ENCODE data around the gene NAB2.

The NAB2 gene

GRCh38 chr12:57051011-57051410, 37.9 kb upstream of the NAB2 start:
- TF ChIP-seq ZNF510 (tag by site-specific recombination; IDR thresholded peaks at IDR 0.05; ENCODE audit: insufficient replicate concordance), result no peak
- TF ChIP-seq, protein P1, sequence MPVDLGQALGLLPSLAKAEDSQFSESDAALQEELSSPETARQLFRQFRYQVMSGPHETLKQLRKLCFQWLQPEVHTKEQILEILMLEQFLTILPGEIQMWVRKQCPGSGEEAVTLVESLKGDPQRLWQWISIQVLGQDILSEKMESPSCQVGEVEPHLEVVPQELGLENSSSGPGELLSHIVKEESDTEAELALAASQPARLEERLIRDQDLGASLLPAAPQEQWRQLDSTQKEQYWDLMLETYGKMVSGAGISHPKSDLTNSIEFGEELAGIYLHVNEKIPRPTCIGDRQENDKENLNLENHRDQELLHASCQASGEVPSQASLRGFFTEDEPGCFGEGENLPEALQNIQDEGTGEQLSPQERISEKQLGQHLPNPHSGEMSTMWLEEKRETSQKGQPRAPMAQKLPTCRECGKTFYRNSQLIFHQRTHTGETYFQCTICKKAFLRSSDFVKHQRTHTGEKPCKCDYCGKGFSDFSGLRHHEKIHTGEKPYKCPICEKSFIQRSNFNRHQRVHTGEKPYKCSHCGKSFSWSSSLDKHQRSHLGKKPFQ (tag by site-specific recombination; IDR thresholded peaks at IDR 0.05), result no peak
- TF ChIP-seq ZNF292 (tag by site-specific recombination; IDR thresholded peaks at IDR 0.05; ENCODE audit: borderline replicate concordance, low read depth), result no peak
- TF ChIP-seq ZNF776 (tag by site-specific recombination; IDR thresholded peaks at IDR 0.05; ENCODE audit: borderline replicate concordance), result no peak
- TF ChIP-seq ZNF785 (tag by site-specific recombination; IDR thresholded peaks at IDR 0.05), result no peak
- TF ChIP-seq MYNN (tag by site-specific recombination; IDR thresholded peaks at IDR 0.05; ENCODE audit: borderline replicate concordance), result no peak
- TF ChIP-seq, protein P2, sequence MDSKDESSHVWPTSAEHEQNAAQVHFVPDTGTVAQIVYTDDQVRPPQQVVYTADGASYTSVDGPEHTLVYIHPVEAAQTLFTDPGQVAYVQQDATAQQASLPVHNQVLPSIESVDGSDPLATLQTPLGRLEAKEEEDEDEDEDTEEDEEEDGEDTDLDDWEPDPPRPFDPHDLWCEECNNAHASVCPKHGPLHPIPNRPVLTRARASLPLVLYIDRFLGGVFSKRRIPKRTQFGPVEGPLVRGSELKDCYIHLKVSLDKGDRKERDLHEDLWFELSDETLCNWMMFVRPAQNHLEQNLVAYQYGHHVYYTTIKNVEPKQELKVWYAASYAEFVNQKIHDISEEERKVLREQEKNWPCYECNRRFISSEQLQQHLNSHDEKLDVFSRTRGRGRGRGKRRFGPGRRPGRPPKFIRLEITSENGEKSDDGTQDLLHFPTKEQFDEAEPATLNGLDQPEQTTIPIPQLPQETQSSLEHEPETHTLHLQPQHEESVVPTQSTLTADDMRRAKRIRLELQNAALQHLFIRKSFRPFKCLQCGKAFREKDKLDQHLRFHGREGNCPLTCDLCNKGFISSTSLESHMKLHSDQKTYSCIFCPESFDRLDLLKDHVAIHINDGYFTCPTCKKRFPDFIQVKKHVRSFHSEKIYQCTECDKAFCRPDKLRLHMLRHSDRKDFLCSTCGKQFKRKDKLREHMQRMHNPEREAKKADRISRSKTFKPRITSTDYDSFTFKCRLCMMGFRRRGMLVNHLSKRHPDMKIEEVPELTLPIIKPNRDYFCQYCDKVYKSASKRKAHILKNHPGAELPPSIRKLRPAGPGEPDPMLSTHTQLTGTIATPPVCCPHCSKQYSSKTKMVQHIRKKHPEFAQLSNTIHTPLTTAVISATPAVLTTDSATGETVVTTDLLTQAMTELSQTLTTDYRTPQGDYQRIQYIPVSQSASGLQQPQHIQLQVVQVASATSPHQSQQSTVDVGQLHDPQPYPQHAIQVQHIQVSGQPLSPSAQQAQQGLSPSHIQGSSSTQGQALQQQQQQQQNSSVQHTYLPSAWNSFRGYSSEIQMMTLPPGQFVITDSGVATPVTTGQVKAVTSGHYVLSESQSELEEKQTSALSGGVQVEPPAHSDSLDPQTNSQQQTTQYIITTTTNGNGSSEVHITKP (tag by site-specific recombination; IDR thresholded peaks at IDR 0.05), result no peak
- TF ChIP-seq ZSCAN16 (tag by site-specific recombination; IDR thresholded peaks at IDR 0.05), result no peak
- TF ChIP-seq, protein P3, sequence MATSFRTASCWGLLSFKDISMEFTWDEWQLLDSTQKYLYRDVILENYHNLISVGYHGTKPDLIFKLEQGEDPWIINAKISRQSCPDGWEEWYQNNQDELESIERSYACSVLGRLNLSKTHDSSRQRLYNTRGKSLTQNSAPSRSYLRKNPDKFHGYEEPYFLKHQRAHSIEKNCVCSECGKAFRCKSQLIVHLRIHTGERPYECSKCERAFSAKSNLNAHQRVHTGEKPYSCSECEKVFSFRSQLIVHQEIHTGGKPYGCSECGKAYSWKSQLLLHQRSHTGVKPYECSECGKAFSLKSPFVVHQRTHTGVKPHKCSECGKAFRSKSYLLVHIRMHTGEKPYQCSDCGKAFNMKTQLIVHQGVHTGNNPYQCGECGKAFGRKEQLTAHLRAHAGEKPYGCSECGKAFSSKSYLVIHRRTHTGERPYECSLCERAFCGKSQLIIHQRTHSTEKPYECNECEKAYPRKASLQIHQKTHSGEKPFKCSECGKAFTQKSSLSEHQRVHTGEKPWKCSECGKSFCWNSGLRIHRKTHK (tag by site-specific recombination; IDR thresholded peaks at IDR 0.05), result no peak
- no peak for TF ChIP-seq ZBTB1 (tag by site-specific recombination; IDR thresholded peaks at IDR 0.05)
- no peak for TF ChIP-seq ZNF132 (tag by site-specific recombination; IDR thresholded peaks at IDR 0.05; ENCODE audit: borderline replicate concordance)
- no peak for TF ChIP-seq ZNF701 (tag by site-specific recombination; IDR thresholded peaks at IDR 0.05)
- TF ChIP-seq OVOL3 (tag by site-specific recombination; IDR thresholded peaks at IDR 0.05), result no peak
- no peak for TF ChIP-seq ZNF354C (tag by site-specific recombination; IDR thresholded peaks at IDR 0.05; ENCODE audit: borderline replicate concordance, low read depth)
- no peak for TF ChIP-seq ZNF449 (tag by site-specific recombination; IDR thresholded peaks at IDR 0.05)
- TF ChIP-seq MZF1 (tag by site-specific recombination; IDR thresholded peaks at IDR 0.05; ENCODE audit: borderline replicate concordance), result no peak
- no peak for TF ChIP-seq ZNF530 (tag by site-specific recombination; IDR thresholded peaks at IDR 0.05; ENCODE audit: low read depth)
- TF ChIP-seq KLF10 (tag by site-specific recombination; IDR thresholded peaks at IDR 0.05), result no peak
- Histone ChIP-seq H3K9me3 (ENCODE audit: control insufficient read depth, insufficient read depth, low read depth, low read length) (no peaks in the 10 kb centered on the region), H3K36me3 (ENCODE audit: control insufficient read depth in 2 of 2, insufficient read depth in 1 of 2, low read length in 2 of 2) (peaks cover under 1 to 4% of the 10 kb centered on the region in 2 experiments; a peak in 2 of 3 replicates), H3K4me3 (ENCODE audit: low read depth, low read length) (no peak overlapping the region), H3K27ac (ENCODE audit: extremely low read depth, low read depth, low read length) (no peak overlapping the region), H3K4me1 (ENCODE audit: control insufficient read depth, insufficient read depth, low read length) (no peaks in the 10 kb centered on the region)
- CTCF ChIA-PET, result interaction anchor here (0.6 to 4.3 kb wide), 10 partner anchors 9 to 318 kb away, joined by 3 to 15 read pairs (median 4); partner anchors contain the start of gene STAT6
- POLR2A ChIA-PET, result interaction anchor here (1.0 to 2.0 kb wide), 2 partner anchors 37 to 61 kb away, joined by 7 to 8 read pairs; no protein-coding TSS in a partner anchor
